SK-N-SH (cell line): ENCODE results near the gene TCF12. TPM values are rescaled to one million over a fixed set of nuclear protein-coding genes. Genes with fewer than 3 reads are reported as not detected.

Experiments
- CTCF ChIA-PET: fragments of 300-600, 350-600 bp; formaldehyde crosslinking; extraction: SDS; loops from one replicate; lab custom pipeline; 2021; lab: Yijun Ruan, JAX
- POLR2A ChIA-PET: fragments of 350-600 bp; sonication (Branson Sonifier 250); formaldehyde crosslinking; extraction: SDS; loops from one replicate; lab custom pipeline; 2020; ENCODE audit warnings: antibody characterized with exemption, inconsistent platforms; lab: Yijun Ruan, JAX
- DNase-seq: peaks from one replicate; pipeline ENCODE4 v3.0.0; 2012
- H2AFZ ChIP-seq: fragments of 200-600 bp; sonication (generic); 2 replicates; pipeline ENCODE4 v1.8.1; 2016; ENCODE audit warnings: antibody characterized with exemption, mild to moderate bottlenecking, low read depth
- H3F3A ChIP-seq: fragments of 200-600 bp; sonication (generic); replicated peaks from 2 replicates; pipeline ENCODE3; 2016; ENCODE audit warnings: antibody characterized with exemption, mild to moderate bottlenecking; ENCODE audit not compliant: insufficient read depth
- H3K27ac ChIP-seq, 2 experiments: fragments of 200-500 bp in 1 of 2; fragments of 200-600 bp in 1 of 2; sonication (Bioruptor generic) in 1 of 2; sonication (generic), shearing (Covaris generic) in 1 of 2; 2 replicates each; pipeline versions ENCODE4 v1.5.1 to v1.6.1; 2014 to 2016; ENCODE audit warnings: low read depth in 2 of 2, inconsistent platforms in 1 of 2, low read length in 1 of 2, mild to moderate bottlenecking in 1 of 2, mixed read lengths in 1 of 2
- H3K27me3 ChIP-seq: fragments of 200-600 bp; sonication (generic), shearing (Covaris generic); 2 replicates; pipeline ENCODE4 v1.6.1; 2016; ENCODE audit warnings: mixed run types; ENCODE audit not compliant: insufficient read depth
- H3K36me3 ChIP-seq, 2 experiments: fragments of 200-500 bp in 1 of 2; fragments of 200-600 bp in 1 of 2; sonication (Bioruptor generic) in 1 of 2; sonication (generic) in 1 of 2; replicated peaks in 1 of 2; 2 replicates each; pipeline versions ENCODE3 to v1.5.1; 2014 to 2016; ENCODE audit warnings: low read length in 1 of 2, mild to moderate bottlenecking in 1 of 2; ENCODE audit not compliant: insufficient read depth in 2 of 2, control insufficient read depth in 1 of 2
- H3K4me1 ChIP-seq, 2 experiments: fragments of 200-500 bp in 1 of 2; fragments of 200-600 bp in 1 of 2; sonication (Bioruptor generic) in 1 of 2; sonication (generic), shearing (Covaris generic) in 1 of 2; 2 replicates each; pipeline versions ENCODE4 v1.5.1 to v1.6.1; 2014 to 2016; ENCODE audit warnings: low read depth in 1 of 2, low read length in 1 of 2, mixed run types in 1 of 2; ENCODE audit not compliant: insufficient read depth in 2 of 2, control insufficient read depth in 1 of 2
- H3K4me2 ChIP-seq: fragments of 200-600 bp; sonication (generic), shearing (Covaris generic); 2 replicates; pipeline ENCODE4 v1.6.1; 2017; ENCODE audit warnings: mixed run types
- H3K4me3 ChIP-seq, 2 experiments: fragments of 200-500 bp in 1 of 2; fragments of 200-600 bp in 1 of 2; sonication (Bioruptor generic) in 1 of 2; sonication (generic), shearing (Covaris generic) in 1 of 2; 2 replicates each; pipeline versions ENCODE4 v1.5.1 to v1.8.1; 2014 to 2016; ENCODE audit warnings: low read depth in 2 of 2, inconsistent platforms in 1 of 2, low read length in 1 of 2, mild to moderate bottlenecking in 1 of 2, mixed read lengths in 1 of 2, moderate library complexity in 1 of 2
- H3K79me2 ChIP-seq: fragments of 200-600 bp; sonication (generic); 2 replicates; pipeline ENCODE4 v1.8.1; 2017; ENCODE audit warnings: mild to moderate bottlenecking; ENCODE audit not compliant: insufficient read depth
- H3K9ac ChIP-seq: fragments of 200-600 bp; sonication (generic); 2 replicates; pipeline ENCODE4 v1.6.1; 2017; ENCODE audit warnings: mixed run types
- H3K9me2 ChIP-seq: fragments of 200-600 bp; sonication (generic); 2 replicates; pipeline ENCODE4 v1.6.1; 2017; ENCODE audit warnings: mixed run types
- H3K9me3 ChIP-seq: fragments of 200-600 bp; sonication (generic); 2 replicates; pipeline ENCODE4 v1.6.1; 2017; ENCODE audit warnings: mixed run types, mild to moderate bottlenecking, moderate library complexity
- H4K20me1 ChIP-seq: fragments of 200-600 bp; sonication (generic); 2 replicates; pipeline ENCODE4 v1.6.1; 2017; ENCODE audit warnings: mild to moderate bottlenecking, mixed run types; ENCODE audit not compliant: insufficient read depth
- CHD2 ChIP-seq: fragments of 150-350 bp; IDR thresholded peaks from 2 replicates; pipeline ENCODE4 v1.6.1; 2018; ENCODE audit warnings: low read length; ENCODE audit not compliant: partially characterized antibody
- ELF1 ChIP-seq: IDR thresholded peaks from 2 replicates; pipeline ENCODE4 v1.4.0; 2012
- EZH2phosphoT487 ChIP-seq: fragments of 200-600 bp; sonication (generic); IDR thresholded peaks from 2 replicates; pipeline ENCODE4 v1.6.1; 2017; ENCODE audit warnings: low read depth, mixed run types, mild to moderate bottlenecking, antibody characterized with exemption, moderate library complexity, borderline replicate concordance
- FOXM1 ChIP-seq: IDR thresholded peaks from 2 replicates; pipeline ENCODE4 v1.4.0; 2012; ENCODE audit warnings: low read depth, mild to moderate bottlenecking
- GABPA ChIP-seq: IDR thresholded peaks from 2 replicates; pipeline ENCODE4 v1.4.0; 2012; ENCODE audit warnings: low read depth, mild to moderate bottlenecking
- GATA2 ChIP-seq: sonication (generic); formaldehyde crosslinking; IDR thresholded peaks from 2 replicates; pipeline ENCODE4 v1.5.0; 2020; ENCODE audit warnings: mild to moderate bottlenecking, missing genetic modification reagents
- PBX3 ChIP-seq: IDR thresholded peaks from 2 replicates; pipeline ENCODE4; 2012
- POLR2AphosphoS5 ChIP-seq: IDR thresholded peaks from 2 replicates; pipeline ENCODE4 v1.6.1; 2012; ENCODE audit warnings: low read depth, low read length
- SIN3A ChIP-seq: IDR thresholded peaks from 2 replicates; pipeline ENCODE4 v1.6.1; 2012; ENCODE audit warnings: low read depth, mild to moderate bottlenecking, low read length, moderate library complexity, borderline replicate concordance
- TAF1 ChIP-seq: IDR thresholded peaks from 2 replicates; pipeline ENCODE4 v1.6.1; 2012; ENCODE audit warnings: low read depth, mild to moderate bottlenecking, low read length, moderate library complexity, borderline replicate concordance
- TCF12 ChIP-seq: IDR thresholded peaks from 2 replicates; pipeline ENCODE4 v1.4.0; 2012
- USF2 ChIP-seq: fragments of 150-350 bp; IDR thresholded peaks from 2 replicates; pipeline ENCODE4 v1.6.1; 2017; ENCODE audit warnings: antibody characterized with exemption, low read length, low read depth, borderline replicate concordance
- WGBS: methylation state at CpG from one replicate; pipeline ENCODE4 v1.1.6; 2017; ENCODE audit warnings: low lambda C conversion rate; 5-methylcytosine and 5-hydroxymethylcytosine counted together
- polyA plus RNA-seq, 3 experiments: library from polyadenylated mRNA; depleted of rRNA; stranded (reverse); fragments of >200 nt; gene quantifications; 2 replicates each; pipeline ENCODE4 v1.2.3, GENCODE V29; 2012
- TF ChIP-seq, protein P1 (sequence below): IDR thresholded peaks from 2 replicates; pipeline ENCODE4 v1.4.0; 2012; ENCODE audit warnings: low read depth
- TF ChIP-seq, protein P2 (sequence below): fragments of 150-350 bp; IDR thresholded peaks from 2 replicates; pipeline ENCODE4 v1.6.1; 2016; ENCODE audit warnings: mild to moderate bottlenecking, low read depth, low read length
- TF ChIP-seq, protein P3 (sequence below): fragments of 200-600 bp; sonication (generic); IDR thresholded peaks from 2 replicates; pipeline ENCODE4 v1.6.1; 2017; ENCODE audit warnings: antibody characterized with exemption, mild to moderate bottlenecking, moderate library complexity
- TF ChIP-seq, protein P4 (sequence below): IDR thresholded peaks from 2 replicates; pipeline ENCODE4 v1.4.0; 2012; ENCODE audit warnings: low read depth, borderline replicate concordance
- TF ChIP-seq, protein P5 (sequence below): IDR thresholded peaks from 2 replicates; pipeline ENCODE4 v1.4.0; 2012; ENCODE audit warnings: low read depth, borderline replicate concordance

TCF12 gene
- polyA plus RNA-seq, 1 of the 3 experiments (the other 2 are of a cell fraction), result 49.6 TPM

DNA sequence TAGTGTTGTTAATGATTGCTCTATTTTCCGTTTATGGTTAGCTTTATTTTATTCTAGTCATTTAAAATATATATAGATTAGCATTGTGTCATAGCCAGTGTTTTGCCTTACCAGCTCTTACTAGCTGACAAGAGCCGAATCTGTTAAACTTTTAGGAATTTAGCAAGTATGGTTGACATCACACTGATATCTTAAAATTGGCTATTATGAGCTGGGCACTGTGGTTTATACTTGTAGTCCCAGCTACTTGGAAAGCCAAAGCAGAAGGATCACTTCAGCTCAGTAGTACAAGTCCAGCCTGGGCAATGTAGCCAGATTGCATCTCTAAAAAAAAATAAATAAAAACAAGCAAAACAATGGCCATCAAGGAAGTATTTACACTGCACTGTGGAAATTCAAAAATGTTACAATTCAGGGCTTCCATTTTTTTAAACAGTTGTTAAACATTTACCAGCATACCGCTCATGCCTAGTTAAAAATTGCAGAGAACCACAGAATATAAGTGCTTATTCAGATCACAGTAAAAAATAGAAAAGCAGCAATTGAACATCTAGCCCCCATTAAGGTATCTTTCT lies 249.5 kb downstream of the TCF12 start:
- H3K27me3 ChIP-seq, result no peaks in the 10 kb centered on the region
- ChIA-PET POLR2A (no interaction called here), CTCF (interaction anchor here (0.8 to 2.3 kb wide), 5 partner anchors 14 to 140 kb away, joined by 3 to 7 read pairs (median 3); no protein-coding TSS in a partner anchor)
- peaks cover 17% of the 10 kb centered on the region for H3F3A ChIP-seq
- H3K9me3 ChIP-seq, result no peaks in the 10 kb centered on the region
- H3K9ac ChIP-seq, result no peak overlapping the region
- H2AFZ ChIP-seq, result no peak overlapping the region
- no peak overlapping the region for H3K4me2 ChIP-seq
- peaks cover 0 to 10% of the 10 kb centered on the region in 2 experiments; a peak in 2 of 4 replicates for H3K4me1 ChIP-seq
- DNase-seq, result no peak
- peaks cover 0 to 36% of the 10 kb centered on the region in 2 experiments for H3K36me3 ChIP-seq
- H3K4me3 ChIP-seq, result no peak overlapping the region
- H4K20me1 ChIP-seq, result no peaks in the 10 kb centered on the region
- no peak overlapping the region for H3K27ac ChIP-seq
- TF ChIP-seq SIN3A, result no peak
- no peaks in the 10 kb centered on the region for H3K9me2 ChIP-seq
- H3K79me2 ChIP-seq, result peaks cover 18% of the 10 kb centered on the region; the same call in 1 of the 2 replicates
- 88% methylated on average over 3 of the region's 3 CpGs for WGBS

GRCh38 chr15:57169643-57170042 lies 251.2 kb downstream of the TCF12 start:
- Histone ChIP-seq H3K4me1 (peaks cover 0 to 12% of the 10 kb centered on the region in 2 experiments; a peak in 2 of 4 replicates), H2AFZ (no peak overlapping the region), H3K9me2 (no peaks in the 10 kb centered on the region), H3F3A (peaks cover 22% of the 10 kb centered on the region)
- WGBS, result 76% methylated on average over 2 of the region's 2 CpGs
- POLR2A ChIA-PET, result no interaction called here
- TF ChIP-seq TAF1 (no peak), GATA2 (CRISPR knock-in tag) (no peak), GABPA (no peak), USF2 (no peak), TCF12 (no peak), ELF1 (no peak), PBX3 (no peak), FOXM1 (no peak), EZH2phosphoT487 (no peak), POLR2AphosphoS5 (no peak), CHD2 (no peak)
- TF ChIP-seq, protein P1, sequence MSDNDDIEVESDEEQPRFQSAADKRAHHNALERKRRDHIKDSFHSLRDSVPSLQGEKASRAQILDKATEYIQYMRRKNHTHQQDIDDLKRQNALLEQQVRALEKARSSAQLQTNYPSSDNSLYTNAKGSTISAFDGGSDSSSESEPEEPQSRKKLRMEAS, result no peak
- TF ChIP-seq, protein P2, sequence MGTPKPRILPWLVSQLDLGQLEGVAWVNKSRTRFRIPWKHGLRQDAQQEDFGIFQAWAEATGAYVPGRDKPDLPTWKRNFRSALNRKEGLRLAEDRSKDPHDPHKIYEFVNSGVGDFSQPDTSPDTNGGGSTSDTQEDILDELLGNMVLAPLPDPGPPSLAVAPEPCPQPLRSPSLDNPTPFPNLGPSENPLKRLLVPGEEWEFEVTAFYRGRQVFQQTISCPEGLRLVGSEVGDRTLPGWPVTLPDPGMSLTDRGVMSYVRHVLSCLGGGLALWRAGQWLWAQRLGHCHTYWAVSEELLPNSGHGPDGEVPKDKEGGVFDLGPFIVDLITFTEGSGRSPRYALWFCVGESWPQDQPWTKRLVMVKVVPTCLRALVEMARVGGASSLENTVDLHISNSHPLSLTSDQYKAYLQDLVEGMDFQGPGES, result no peak
- TF ChIP-seq, protein P3, sequence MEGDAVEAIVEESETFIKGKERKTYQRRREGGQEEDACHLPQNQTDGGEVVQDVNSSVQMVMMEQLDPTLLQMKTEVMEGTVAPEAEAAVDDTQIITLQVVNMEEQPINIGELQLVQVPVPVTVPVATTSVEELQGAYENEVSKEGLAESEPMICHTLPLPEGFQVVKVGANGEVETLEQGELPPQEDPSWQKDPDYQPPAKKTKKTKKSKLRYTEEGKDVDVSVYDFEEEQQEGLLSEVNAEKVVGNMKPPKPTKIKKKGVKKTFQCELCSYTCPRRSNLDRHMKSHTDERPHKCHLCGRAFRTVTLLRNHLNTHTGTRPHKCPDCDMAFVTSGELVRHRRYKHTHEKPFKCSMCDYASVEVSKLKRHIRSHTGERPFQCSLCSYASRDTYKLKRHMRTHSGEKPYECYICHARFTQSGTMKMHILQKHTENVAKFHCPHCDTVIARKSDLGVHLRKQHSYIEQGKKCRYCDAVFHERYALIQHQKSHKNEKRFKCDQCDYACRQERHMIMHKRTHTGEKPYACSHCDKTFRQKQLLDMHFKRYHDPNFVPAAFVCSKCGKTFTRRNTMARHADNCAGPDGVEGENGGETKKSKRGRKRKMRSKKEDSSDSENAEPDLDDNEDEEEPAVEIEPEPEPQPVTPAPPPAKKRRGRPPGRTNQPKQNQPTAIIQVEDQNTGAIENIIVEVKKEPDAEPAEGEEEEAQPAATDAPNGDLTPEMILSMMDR, result no peak
- TF ChIP-seq, protein P4, sequence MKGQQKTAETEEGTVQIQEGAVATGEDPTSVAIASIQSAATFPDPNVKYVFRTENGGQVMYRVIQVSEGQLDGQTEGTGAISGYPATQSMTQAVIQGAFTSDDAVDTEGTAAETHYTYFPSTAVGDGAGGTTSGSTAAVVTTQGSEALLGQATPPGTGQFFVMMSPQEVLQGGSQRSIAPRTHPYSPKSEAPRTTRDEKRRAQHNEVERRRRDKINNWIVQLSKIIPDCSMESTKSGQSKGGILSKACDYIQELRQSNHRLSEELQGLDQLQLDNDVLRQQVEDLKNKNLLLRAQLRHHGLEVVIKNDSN, result no peak
- TF ChIP-seq, protein P5, sequence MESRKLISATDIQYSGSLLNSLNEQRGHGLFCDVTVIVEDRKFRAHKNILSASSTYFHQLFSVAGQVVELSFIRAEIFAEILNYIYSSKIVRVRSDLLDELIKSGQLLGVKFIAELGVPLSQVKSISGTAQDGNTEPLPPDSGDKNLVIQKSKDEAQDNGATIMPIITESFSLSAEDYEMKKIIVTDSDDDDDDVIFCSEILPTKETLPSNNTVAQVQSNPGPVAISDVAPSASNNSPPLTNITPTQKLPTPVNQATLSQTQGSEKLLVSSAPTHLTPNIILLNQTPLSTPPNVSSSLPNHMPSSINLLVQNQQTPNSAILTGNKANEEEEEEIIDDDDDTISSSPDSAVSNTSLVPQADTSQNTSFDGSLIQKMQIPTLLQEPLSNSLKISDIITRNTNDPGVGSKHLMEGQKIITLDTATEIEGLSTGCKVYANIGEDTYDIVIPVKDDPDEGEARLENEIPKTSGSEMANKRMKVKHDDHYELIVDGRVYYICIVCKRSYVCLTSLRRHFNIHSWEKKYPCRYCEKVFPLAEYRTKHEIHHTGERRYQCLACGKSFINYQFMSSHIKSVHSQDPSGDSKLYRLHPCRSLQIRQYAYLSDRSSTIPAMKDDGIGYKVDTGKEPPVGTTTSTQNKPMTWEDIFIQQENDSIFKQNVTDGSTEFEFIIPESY, result no peak
- TF ChIP-seq, all 33 proteins: peak for 0
- Histone ChIP-seq H3K9me3 (no peaks in the 10 kb centered on the region), H3K79me2 (peaks cover 6% of the 10 kb centered on the region; the same call in 1 of the 2 replicates), H3K36me3 (peaks cover 0 to 43% of the 10 kb centered on the region in 2 experiments), H3K4me3 (no peak overlapping the region), H3K9ac (no peak overlapping the region), H3K27ac (no peak overlapping the region), H3K4me2 (no peak overlapping the region), H3K27me3 (no peaks in the 10 kb centered on the region), H4K20me1 (no peaks in the 10 kb centered on the region)
- DNase-seq, result no peak
- CTCF ChIA-PET, result interaction anchor here (1.0 kb wide), 1 partner anchor 44 kb away, joined by 3 read pairs; no protein-coding TSS in a partner anchor
